Measurements from ENCODE around the gene ST3GAL3. TPM values are rescaled to one million over a fixed set of nuclear protein-coding genes. Genes with fewer than 3 reads are reported as not detected.
"Not testable (repeated sequence)": the region's sequence is repeated elsewhere in the genome, so short reads cannot be mapped to it uniquely, and the experiment has no call there.

ST3GAL3 gene
- total RNA-seq, 2 donors from 2014 or later = 13.8 to 35.0 TPM

DNA sequence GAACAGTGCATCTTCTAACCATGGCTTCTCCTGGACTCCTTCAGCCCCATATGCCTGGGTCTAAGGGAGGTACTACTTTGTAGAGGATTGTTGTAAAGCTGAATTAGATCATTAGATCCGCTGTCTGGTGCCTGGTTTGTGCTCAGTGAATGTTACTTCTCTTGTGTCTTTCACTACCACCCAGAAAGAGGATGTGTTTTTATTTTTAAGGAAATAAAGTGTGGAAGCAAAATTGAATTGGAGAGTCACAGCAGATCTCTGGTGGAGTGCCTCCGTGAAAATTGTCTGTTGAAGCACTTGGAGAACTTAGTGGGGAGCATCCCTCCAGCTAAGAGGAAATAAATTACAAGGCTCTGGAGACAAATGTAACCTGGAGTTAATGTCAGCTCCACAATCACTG lies 124.5 kb downstream of the ST3GAL3 start:
- no peaks in the 10 kb centered on the region for H3K4me1 ChIP-seq (replicated peaks)
- H3K9me3 ChIP-seq = no peaks in the 10 kb centered on the region
- 94% methylated on average over 2 of the region's 2 CpGs for WGBS
- no peaks in the 10 kb centered on the region for H3K36me3 ChIP-seq
- intact Hi-C loops (cut with DNase I) = no loop called here
- no peaks in the 10 kb centered on the region for H3K27me3 ChIP-seq (replicated peaks; ENCODE audit: insufficient read depth)
- H3K27ac ChIP-seq = no peak overlapping the region
- no peak overlapping the region for H3K4me3 ChIP-seq
- DNase-seq (ENCODE audit: low spot score) = no peak
- TF ChIP-seq, protein P1, sequence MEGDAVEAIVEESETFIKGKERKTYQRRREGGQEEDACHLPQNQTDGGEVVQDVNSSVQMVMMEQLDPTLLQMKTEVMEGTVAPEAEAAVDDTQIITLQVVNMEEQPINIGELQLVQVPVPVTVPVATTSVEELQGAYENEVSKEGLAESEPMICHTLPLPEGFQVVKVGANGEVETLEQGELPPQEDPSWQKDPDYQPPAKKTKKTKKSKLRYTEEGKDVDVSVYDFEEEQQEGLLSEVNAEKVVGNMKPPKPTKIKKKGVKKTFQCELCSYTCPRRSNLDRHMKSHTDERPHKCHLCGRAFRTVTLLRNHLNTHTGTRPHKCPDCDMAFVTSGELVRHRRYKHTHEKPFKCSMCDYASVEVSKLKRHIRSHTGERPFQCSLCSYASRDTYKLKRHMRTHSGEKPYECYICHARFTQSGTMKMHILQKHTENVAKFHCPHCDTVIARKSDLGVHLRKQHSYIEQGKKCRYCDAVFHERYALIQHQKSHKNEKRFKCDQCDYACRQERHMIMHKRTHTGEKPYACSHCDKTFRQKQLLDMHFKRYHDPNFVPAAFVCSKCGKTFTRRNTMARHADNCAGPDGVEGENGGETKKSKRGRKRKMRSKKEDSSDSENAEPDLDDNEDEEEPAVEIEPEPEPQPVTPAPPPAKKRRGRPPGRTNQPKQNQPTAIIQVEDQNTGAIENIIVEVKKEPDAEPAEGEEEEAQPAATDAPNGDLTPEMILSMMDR (IDR thresholded peaks at IDR 0.05) = no peak
- TF ChIP-seq POLR2A (IDR thresholded peaks at IDR 0.05) (no peak), POLR2AphosphoS5 (IDR thresholded peaks at IDR 0.05) (no peak)

GRCh38 chr1:43832255-43832654 lies 124.9 kb downstream of the ST3GAL3 start:
- no peak overlapping the region for H3K27ac ChIP-seq
- H3K9me3 ChIP-seq = no peaks in the 10 kb centered on the region
- no peak overlapping the region for H3K4me3 ChIP-seq
- 76% methylated on average over 3 of the region's 3 CpGs for WGBS
- no peaks in the 10 kb centered on the region for H3K36me3 ChIP-seq
- TF ChIP-seq POLR2A (IDR thresholded peaks at IDR 0.05) (no peak), POLR2AphosphoS5 (IDR thresholded peaks at IDR 0.05) (no peak)
- TF ChIP-seq, protein P1 (IDR thresholded peaks at IDR 0.05) = no peak
- DNase-seq (ENCODE audit: low spot score) = no peak
- no peaks in the 10 kb centered on the region for H3K4me1 ChIP-seq (replicated peaks)
- no peaks in the 10 kb centered on the region for H3K27me3 ChIP-seq (replicated peaks; ENCODE audit: insufficient read depth)
- intact Hi-C loops (cut with DNase I) = no loop called here

DNA sequence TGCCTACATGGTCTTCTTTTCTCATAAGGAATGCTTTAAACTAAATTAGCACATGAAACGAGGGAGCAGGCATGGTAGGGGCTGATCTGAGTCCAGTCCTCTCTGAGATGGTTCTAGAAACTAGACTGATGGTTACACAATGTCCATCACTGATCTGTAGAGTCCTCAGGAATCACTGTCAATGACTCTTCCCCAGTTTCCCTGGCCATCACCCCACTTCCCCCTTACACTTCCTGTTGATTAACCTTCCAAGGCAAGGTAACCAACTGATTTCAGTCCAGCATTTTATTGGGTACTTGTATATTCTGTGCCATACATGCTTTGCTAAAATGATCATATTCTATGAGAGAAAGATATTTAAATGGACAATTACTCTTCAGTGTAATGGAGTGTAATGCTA lies 125.7 kb downstream of the ST3GAL3 start:
- TF ChIP-seq POLR2AphosphoS5 (IDR thresholded peaks at IDR 0.05) (no peak), POLR2A (IDR thresholded peaks at IDR 0.05) (no peak)
- TF ChIP-seq, protein P1 (IDR thresholded peaks at IDR 0.05) = no peak
- DNase-seq (ENCODE audit: low spot score) = no peak
- intact Hi-C loops (cut with DNase I) = no loop called here
- Histone ChIP-seq H3K27ac (no peak overlapping the region), H3K4me3 (no peak overlapping the region), H3K36me3 (no peaks in the 10 kb centered on the region), H3K27me3 (replicated peaks; ENCODE audit: insufficient read depth) (no peaks in the 10 kb centered on the region), H3K9me3 (no peaks in the 10 kb centered on the region), H3K4me1 (replicated peaks) (no peaks in the 10 kb centered on the region)
- 92% methylated on average over 1 of the region's 1 CpG for WGBS

- 78% methylated on average over 10 of the region's 10 CpGs for WGBS
- not testable (repeated sequence) for H3K27ac ChIP-seq
Measured at GRCh38 chr1:43833902-43834279, 126.6 kb downstream of the ST3GAL3 start.

GRCh38 chr1:43834280-43835081 lies 127.1 kb downstream of the ST3GAL3 start:
- Histone ChIP-seq H3K9me3 (no peaks in the 10 kb centered on the region), H3K27me3 (replicated peaks; ENCODE audit: insufficient read depth) (no peaks in the 10 kb centered on the region), H3K36me3 (no peaks in the 10 kb centered on the region), H3K4me1 (replicated peaks) (peaks cover 5% of the 10 kb centered on the region), H3K4me3 (no peak overlapping the region), H3K27ac (no peak overlapping the region)
- intact Hi-C loops (cut with DNase I) = no loop called here
- WGBS = 82% methylated on average over 14 of the region's 14 CpGs
- TF ChIP-seq POLR2AphosphoS5 (IDR thresholded peaks at IDR 0.05) = no peak
- no peak for TF ChIP-seq POLR2A (IDR thresholded peaks at IDR 0.05)
- TF ChIP-seq, protein P1 (IDR thresholded peaks at IDR 0.05) = no peak
- DNase-seq (ENCODE audit: low spot score) = no peak

More at GRCh38 chr1:43833902-43834279, 126.6 kb downstream of the ST3GAL3 start:
- H3K4me3 ChIP-seq; H3K27me3 ChIP-seq (replicated peaks; ENCODE audit: insufficient read depth); H3K4me1 ChIP-seq (replicated peaks); intact Hi-C loops (cut with DNase I); DNase-seq (ENCODE audit: low spot score); H3K36me3 ChIP-seq; H3K9me3 ChIP-seq: not testable (repeated sequence)

Measured in prostate gland (tissue), 2 donors.